Rectal smooth muscle tissue (tissue), 1 donor: ENCODE measurements around the gene SLC26A9.

ENCODE experiments used
- H3K27ac ChIP-seq: one replicate; pipeline ENCODE4 v1.7.0; 2013; ENCODE audit warnings: low read depth, low read length, inconsistent platforms
- H3K27me3 ChIP-seq: one replicate; pipeline ENCODE4 v1.7.0; 2013; ENCODE audit warnings: low read length; ENCODE audit not compliant: control insufficient read depth, insufficient read depth
- H3K36me3 ChIP-seq: one replicate; pipeline ENCODE4 v1.7.0; 2013; ENCODE audit warnings: low read length; ENCODE audit not compliant: control insufficient read depth, insufficient read depth
- H3K4me1 ChIP-seq: one replicate; pipeline ENCODE4 v1.7.0; 2013; ENCODE audit warnings: low read length; ENCODE audit not compliant: control insufficient read depth, insufficient read depth
- H3K4me3 ChIP-seq: one replicate; pipeline ENCODE4 v1.7.0; 2013; ENCODE audit warnings: low read length
- H3K9ac ChIP-seq: one replicate; pipeline ENCODE4 v1.7.0; 2013; ENCODE audit warnings: low read length

SLC26A9 gene

GRCh38 chr1:205979301-205979700 is 36.0 kb upstream of the SLC26A9 start:
- Histone ChIP-seq H3K27ac (no peak overlapping the region), H3K36me3 (peaks cover 2% of the 10 kb centered on the region), H3K4me3 (no peak overlapping the region), H3K9ac (no peak overlapping the region), H3K27me3 (no peaks in the 10 kb centered on the region), H3K4me1 (no peaks in the 10 kb centered on the region)

- H3K27ac ChIP-seq: no peak overlapping the region
- H3K9ac ChIP-seq: no peak overlapping the region
- peaks cover 2% of the 10 kb centered on the region for H3K36me3 ChIP-seq
- H3K4me1 ChIP-seq: no peaks in the 10 kb centered on the region
- H3K4me3 ChIP-seq: no peak overlapping the region
- H3K27me3 ChIP-seq: no peaks in the 10 kb centered on the region
Measured at GRCh38 chr1:205978676-205979075, 35.4 kb upstream of the SLC26A9 start.

- Histone ChIP-seq H3K9ac (no peak overlapping the region), H3K27me3 (no peaks in the 10 kb centered on the region), H3K4me3 (no peak overlapping the region), H3K36me3 (peaks cover 2% of the 10 kb centered on the region), H3K27ac (no peak overlapping the region), H3K4me1 (no peaks in the 10 kb centered on the region)
Measured at GRCh38 chr1:205977402-205978014, 34.3 kb upstream of the SLC26A9 start.

GRCh38 chr1:205976708-205977401 is 33.6 kb upstream of the SLC26A9 start:
- Histone ChIP-seq H3K27ac (no peak overlapping the region), H3K9ac (no peak overlapping the region)

GRCh38 chr1:205976036-205976435 is 32.8 kb upstream of the SLC26A9 start:
- H3K4me3 ChIP-seq: no peak overlapping the region
- no peak overlapping the region for H3K27ac ChIP-seq
- no peaks in the 10 kb centered on the region for H3K4me1 ChIP-seq
- H3K27me3 ChIP-seq: no peaks in the 10 kb centered on the region
- no peaks in the 10 kb centered on the region for H3K36me3 ChIP-seq
- no peak overlapping the region for H3K9ac ChIP-seq

More at GRCh38 chr1:205976708-205977401, 33.6 kb upstream of the SLC26A9 start:
- no peaks in the 10 kb centered on the region for H3K27me3 ChIP-seq
- no peaks in the 10 kb centered on the region for H3K36me3 ChIP-seq
- no peaks in the 10 kb centered on the region for H3K4me1 ChIP-seq
- no peak overlapping the region for H3K4me3 ChIP-seq

GRCh38 chr1:205975387-205975998 is 32.2 kb upstream of the SLC26A9 start:
- Histone ChIP-seq H3K9ac (no peak overlapping the region), H3K27me3 (no peaks in the 10 kb centered on the region), H3K4me1 (no peaks in the 10 kb centered on the region), H3K27ac (no peak overlapping the region), H3K36me3 (no peaks in the 10 kb centered on the region), H3K4me3 (no peak overlapping the region)

- Histone ChIP-seq H3K4me1 (no peaks in the 10 kb centered on the region), H3K36me3 (no peaks in the 10 kb centered on the region), H3K9ac (no peak overlapping the region)
Measured at GRCh38 chr1:205974712-205975111, 31.5 kb upstream of the SLC26A9 start.

GRCh38 chr1:205973377-205974232 is 30.3 kb upstream of the SLC26A9 start:
- Histone ChIP-seq H3K4me3 (no peak overlapping the region), H3K36me3 (no peaks in the 10 kb centered on the region), H3K27me3 (no peaks in the 10 kb centered on the region), H3K9ac (no peak overlapping the region), H3K27ac (no peak overlapping the region), H3K4me1 (no peaks in the 10 kb centered on the region)

More at GRCh38 chr1:205974712-205975111, 31.5 kb upstream of the SLC26A9 start:
- no peak overlapping the region for H3K4me3 ChIP-seq
- H3K27me3 ChIP-seq: no peaks in the 10 kb centered on the region
- no peak overlapping the region for H3K27ac ChIP-seq

GRCh38 chr1:205972491-205973168 is 29.4 kb upstream of the SLC26A9 start:
- no peaks in the 10 kb centered on the region for H3K27me3 ChIP-seq
- no peak overlapping the region for H3K9ac ChIP-seq
- H3K4me1 ChIP-seq: no peaks in the 10 kb centered on the region
- H3K36me3 ChIP-seq: no peaks in the 10 kb centered on the region
- H3K4me3 ChIP-seq: no peak overlapping the region
- H3K27ac ChIP-seq: no peak overlapping the region

- H3K36me3 ChIP-seq: no peaks in the 10 kb centered on the region
- no peak overlapping the region for H3K27ac ChIP-seq
- H3K4me3 ChIP-seq: no peak overlapping the region
- H3K27me3 ChIP-seq: no peaks in the 10 kb centered on the region
- no peaks in the 10 kb centered on the region for H3K4me1 ChIP-seq
- no peak overlapping the region for H3K9ac ChIP-seq
Measured at GRCh38 chr1:205972081-205972480, 28.8 kb upstream of the SLC26A9 start.

- H3K4me3 ChIP-seq: no peak overlapping the region
- H3K36me3 ChIP-seq: no peaks in the 10 kb centered on the region
- no peak overlapping the region for H3K9ac ChIP-seq
- H3K27ac ChIP-seq: no peak overlapping the region
- no peaks in the 10 kb centered on the region for H3K27me3 ChIP-seq
- H3K4me1 ChIP-seq: no peaks in the 10 kb centered on the region
Measured at GRCh38 chr1:205971082-205971481, 27.8 kb upstream of the SLC26A9 start.

GRCh38 chr1:205970486-205970885 is 27.2 kb upstream of the SLC26A9 start:
- H3K4me1 ChIP-seq: no peaks in the 10 kb centered on the region
- H3K27me3 ChIP-seq: no peaks in the 10 kb centered on the region
- no peak overlapping the region for H3K27ac ChIP-seq
- H3K4me3 ChIP-seq: no peak overlapping the region
- no peaks in the 10 kb centered on the region for H3K36me3 ChIP-seq
- H3K9ac ChIP-seq: no peak overlapping the region
